Suprapubic skin (tissue), 4 donors: ENCODE measurements around the gene PPY. TPM values are rescaled to one million over a fixed set of nuclear protein-coding genes. Genes with fewer than 3 reads are reported as not detected.

Experiments used
- DNase-seq, 2 donors: peaks; one replicate each; pipeline ENCODE4 v3.0.0-alpha.2; 2019; ENCODE audit warnings: low spot score in 2 of 2
- H3K27ac ChIP-seq: fragments of 200-600 bp; sonication (generic); one replicate; pipeline ENCODE4 v1.5.1; 2019
- H3K27me3 ChIP-seq: fragments of 200-600 bp; sonication (generic); one replicate; pipeline ENCODE4 v1.5.1; 2019
- H3K36me3 ChIP-seq: fragments of 200-600 bp; sonication (generic); one replicate; pipeline ENCODE4 v1.5.1; 2019
- H3K4me1 ChIP-seq: fragments of 200-600 bp; sonication (generic); one replicate; pipeline ENCODE4 v1.5.1; 2019
- H3K4me3 ChIP-seq: fragments of 200-600 bp; sonication (generic); one replicate; pipeline ENCODE4 v1.5.1; 2019; ENCODE audit warnings: mild to moderate bottlenecking
- H3K9me3 ChIP-seq: fragments of 200-600 bp; sonication (generic); one replicate; pipeline ENCODE4 v1.5.1; 2019
- EP300 ChIP-seq: sonication (generic); formaldehyde crosslinking; IDR thresholded peaks from one replicate; pipeline ENCODE4 v1.6.1; 2017; ENCODE audit warnings: antibody characterized with exemption
- POLR2A ChIP-seq, 2 donors: fragments of 450-650 bp; IDR thresholded peaks; one replicate each; pipeline ENCODE4 v1.6.1; 2017; ENCODE audit warnings: antibody characterized with exemption in 2 of 2, mild to moderate bottlenecking in 2 of 2, moderate library complexity in 2 of 2
- POLR2AphosphoS5 ChIP-seq, 3 donors: sonication (generic); formaldehyde crosslinking; IDR thresholded peaks; one replicate each; pipeline ENCODE4 v1.6.1; 2017; ENCODE audit warnings: antibody characterized with exemption in 3 of 3
- WGBS: methylation state at CpG from one replicate; pipeline ENCODE4 v1.1.5; 2018; 5-methylcytosine and 5-hydroxymethylcytosine counted together
- total RNA-seq, 4 donors: library from RNA; depleted of rRNA; stranded (reverse); fragments of >200 nt; gene quantifications; one replicate each; pipeline ENCODE4 v1.1.0, GENCODE V29; 2016
- TF ChIP-seq, protein P1 (sequence below), 2 donors: fragments of 200-600 bp in 1 of 2; fragments of 450-650 bp in 1 of 2; sonication (generic) in 1 of 2; IDR thresholded peaks; one replicate each; pipeline ENCODE4 v1.5.1; 2016 to 2019; ENCODE audit warnings: antibody characterized with exemption in 2 of 2, mild to moderate bottlenecking in 1 of 2, moderate library complexity in 1 of 2

Gene PPY
- total RNA-seq, 4 donors from 2014 or later, result not detected

DNA sequence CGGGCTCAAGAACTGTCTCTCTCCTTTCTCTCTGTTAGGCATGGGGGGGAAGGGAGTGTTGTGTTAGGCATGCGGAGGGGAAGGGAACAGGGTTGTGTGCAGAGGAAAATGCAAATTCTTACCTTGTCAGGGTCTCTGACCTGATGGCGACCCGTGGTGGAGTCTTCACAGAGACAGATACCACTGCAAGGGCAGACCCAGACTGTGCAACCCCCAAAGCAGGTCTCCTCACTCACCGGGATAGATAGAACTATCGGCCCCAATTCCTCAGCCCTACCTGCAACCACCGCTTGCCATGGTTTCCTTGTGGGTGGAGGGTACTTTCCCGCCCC, 25.3 kb downstream of the PPY start:
- H3K27ac ChIP-seq, result no peak overlapping the region
- H3K27me3 ChIP-seq, result peaks cover 11% of the 10 kb centered on the region
- DNase-seq, result no peak
- peak overlapping the region; percentile 36 for H3K4me3 ChIP-seq
- H3K4me1 ChIP-seq, result peaks cover 5% of the 10 kb centered on the region
- TF ChIP-seq, protein P1, sequence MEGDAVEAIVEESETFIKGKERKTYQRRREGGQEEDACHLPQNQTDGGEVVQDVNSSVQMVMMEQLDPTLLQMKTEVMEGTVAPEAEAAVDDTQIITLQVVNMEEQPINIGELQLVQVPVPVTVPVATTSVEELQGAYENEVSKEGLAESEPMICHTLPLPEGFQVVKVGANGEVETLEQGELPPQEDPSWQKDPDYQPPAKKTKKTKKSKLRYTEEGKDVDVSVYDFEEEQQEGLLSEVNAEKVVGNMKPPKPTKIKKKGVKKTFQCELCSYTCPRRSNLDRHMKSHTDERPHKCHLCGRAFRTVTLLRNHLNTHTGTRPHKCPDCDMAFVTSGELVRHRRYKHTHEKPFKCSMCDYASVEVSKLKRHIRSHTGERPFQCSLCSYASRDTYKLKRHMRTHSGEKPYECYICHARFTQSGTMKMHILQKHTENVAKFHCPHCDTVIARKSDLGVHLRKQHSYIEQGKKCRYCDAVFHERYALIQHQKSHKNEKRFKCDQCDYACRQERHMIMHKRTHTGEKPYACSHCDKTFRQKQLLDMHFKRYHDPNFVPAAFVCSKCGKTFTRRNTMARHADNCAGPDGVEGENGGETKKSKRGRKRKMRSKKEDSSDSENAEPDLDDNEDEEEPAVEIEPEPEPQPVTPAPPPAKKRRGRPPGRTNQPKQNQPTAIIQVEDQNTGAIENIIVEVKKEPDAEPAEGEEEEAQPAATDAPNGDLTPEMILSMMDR (IDR thresholded peaks at IDR 0.05), result no peak
- TF ChIP-seq POLR2A (IDR thresholded peaks at IDR 0.05) (no peak), EP300 (no peak), POLR2AphosphoS5 (IDR thresholded peaks at IDR 0.05) (no peak)
- H3K36me3 ChIP-seq, result no peaks in the 10 kb centered on the region
- no peaks in the 10 kb centered on the region for H3K9me3 ChIP-seq
- WGBS, result 69% methylated on average over 8 of the region's 8 CpGs

DNA sequence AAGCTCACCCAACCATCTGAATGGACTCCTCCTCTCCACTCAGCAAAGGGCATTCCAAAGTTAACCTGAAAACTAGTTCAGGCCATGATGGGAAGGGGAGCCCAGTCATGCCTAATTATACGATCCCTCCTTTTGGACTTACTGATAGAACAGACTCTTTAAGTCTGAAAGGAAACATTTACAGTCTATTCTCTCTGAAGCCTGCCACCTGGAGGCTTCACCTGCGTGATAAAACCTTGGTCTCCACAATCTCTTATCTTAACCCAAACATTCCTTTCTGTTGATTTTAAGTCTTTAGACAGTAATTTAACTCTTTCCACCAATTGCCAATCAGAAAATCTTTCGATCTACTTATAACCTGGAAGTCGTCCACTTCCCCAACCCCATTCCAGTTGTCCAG, 25.9 kb downstream of the PPY start:
- no peaks in the 10 kb centered on the region for H3K36me3 ChIP-seq
- TF ChIP-seq POLR2A (IDR thresholded peaks at IDR 0.05) (no peak), EP300 (no peak), POLR2AphosphoS5 (IDR thresholded peaks at IDR 0.05) (no peak)
- TF ChIP-seq, protein P1 (IDR thresholded peaks at IDR 0.05), result no peak
- no peak overlapping the region for H3K27ac ChIP-seq
- peaks cover 10% of the 10 kb centered on the region for H3K27me3 ChIP-seq
- peaks cover 5% of the 10 kb centered on the region for H3K4me1 ChIP-seq
- H3K4me3 ChIP-seq, result no peak overlapping the region
- 94% methylated on average over 4 of the region's 4 CpGs for WGBS
- no peak for DNase-seq
- no peaks in the 10 kb centered on the region for H3K9me3 ChIP-seq

DNA sequence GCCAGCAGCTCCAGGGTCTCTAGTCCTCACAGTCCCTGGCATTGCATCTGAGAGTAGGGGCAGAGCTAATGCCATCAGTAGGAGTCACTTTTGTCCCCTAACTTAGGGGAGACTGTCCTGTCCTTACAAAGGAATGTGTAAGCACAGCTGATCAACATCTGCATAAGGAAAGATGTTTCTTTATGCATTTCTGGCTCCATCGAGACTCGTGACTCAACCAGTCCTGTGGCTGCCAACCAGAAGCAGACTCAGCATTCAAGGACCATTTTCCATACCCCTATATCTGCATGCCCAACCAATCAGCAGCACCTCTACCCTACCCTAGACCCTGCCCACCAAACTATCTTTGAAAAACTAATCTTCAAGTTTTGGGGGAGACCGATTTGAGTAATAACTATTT, 26.7 kb downstream of the PPY start:
- H3K27ac ChIP-seq, result no peak overlapping the region
- H3K4me3 ChIP-seq, result no peak overlapping the region
- no peak for TF ChIP-seq POLR2AphosphoS5 (IDR thresholded peaks at IDR 0.05)
- no peak for TF ChIP-seq EP300
- TF ChIP-seq, protein P1 (IDR thresholded peaks at IDR 0.05), result no peak
- TF ChIP-seq POLR2A (IDR thresholded peaks at IDR 0.05), result no peak
- no peaks in the 10 kb centered on the region for H3K36me3 ChIP-seq
- WGBS, result 74% methylated on average over 3 of the region's 3 CpGs
- peaks cover 5% of the 10 kb centered on the region for H3K4me1 ChIP-seq
- H3K27me3 ChIP-seq, result peaks cover 4% of the 10 kb centered on the region
- H3K9me3 ChIP-seq, result no peaks in the 10 kb centered on the region
- no peak for DNase-seq

DNA sequence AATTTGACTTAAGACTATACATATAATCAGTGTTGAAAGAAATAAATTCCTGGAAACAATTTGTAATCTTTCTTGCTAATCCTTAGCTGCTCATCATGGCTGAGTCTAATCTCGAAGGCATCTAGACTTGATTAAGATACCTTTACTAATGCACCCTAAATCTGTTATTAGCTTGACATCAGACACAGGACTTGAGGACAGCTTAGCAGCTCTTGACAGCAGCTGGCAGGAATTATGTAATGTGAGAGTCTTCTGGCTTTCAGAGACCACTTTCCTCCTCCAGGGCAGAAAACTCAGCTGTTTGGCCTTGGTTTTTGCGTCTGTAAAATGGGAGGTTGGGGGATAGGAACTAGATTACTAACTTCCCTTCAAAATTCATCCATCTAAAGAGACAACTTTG, 27.8 kb downstream of the PPY start:
- WGBS, result 48% methylated on average over 2 of the region's 2 CpGs
- TF ChIP-seq POLR2AphosphoS5 (IDR thresholded peaks at IDR 0.05) (no peak), POLR2A (IDR thresholded peaks at IDR 0.05) (no peak), EP300 (no peak)
- Histone ChIP-seq H3K4me1 (peaks cover 5% of the 10 kb centered on the region), H3K27ac (no peak overlapping the region), H3K36me3 (no peaks in the 10 kb centered on the region), H3K9me3 (no peaks in the 10 kb centered on the region), H3K4me3 (no peak overlapping the region), H3K27me3 (peaks cover 4% of the 10 kb centered on the region)
- DNase-seq, result no peak

DNA sequence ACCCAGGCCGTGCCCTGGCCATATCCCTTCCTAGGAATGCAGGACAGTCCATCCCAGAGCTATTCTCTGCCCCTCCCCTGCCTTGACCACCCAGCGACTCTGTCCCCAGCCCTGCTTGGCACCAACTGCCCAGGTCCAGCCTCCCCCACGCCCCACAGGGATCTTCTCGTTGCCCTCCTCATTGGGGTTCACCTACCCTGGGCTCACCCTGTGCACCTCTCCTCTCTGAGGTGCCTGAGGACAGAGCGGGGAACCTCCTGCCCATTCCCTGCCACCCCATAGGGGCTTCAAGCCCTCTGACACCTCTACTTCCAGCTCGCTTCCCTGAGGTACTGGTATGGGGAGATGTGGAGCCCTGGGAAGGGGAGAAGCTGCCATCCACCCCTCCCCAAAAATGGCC, 28.7 kb downstream of the PPY start:
- H3K4me3 ChIP-seq, result no peak overlapping the region
- no peak for DNase-seq
- no peak overlapping the region for H3K27ac ChIP-seq
- H3K27me3 ChIP-seq, result peaks cover 4% of the 10 kb centered on the region
- WGBS, result 88% methylated on average over 5 of the region's 6 CpGs
- no peaks in the 10 kb centered on the region for H3K9me3 ChIP-seq
- TF ChIP-seq, protein P1 (IDR thresholded peaks at IDR 0.05), result no peak
- no peak for TF ChIP-seq POLR2AphosphoS5 (IDR thresholded peaks at IDR 0.05)
- no peak for TF ChIP-seq EP300
- TF ChIP-seq POLR2A (IDR thresholded peaks at IDR 0.05), result no peak
- H3K4me1 ChIP-seq, result peaks cover 5% of the 10 kb centered on the region
- H3K36me3 ChIP-seq, result no peaks in the 10 kb centered on the region

DNA sequence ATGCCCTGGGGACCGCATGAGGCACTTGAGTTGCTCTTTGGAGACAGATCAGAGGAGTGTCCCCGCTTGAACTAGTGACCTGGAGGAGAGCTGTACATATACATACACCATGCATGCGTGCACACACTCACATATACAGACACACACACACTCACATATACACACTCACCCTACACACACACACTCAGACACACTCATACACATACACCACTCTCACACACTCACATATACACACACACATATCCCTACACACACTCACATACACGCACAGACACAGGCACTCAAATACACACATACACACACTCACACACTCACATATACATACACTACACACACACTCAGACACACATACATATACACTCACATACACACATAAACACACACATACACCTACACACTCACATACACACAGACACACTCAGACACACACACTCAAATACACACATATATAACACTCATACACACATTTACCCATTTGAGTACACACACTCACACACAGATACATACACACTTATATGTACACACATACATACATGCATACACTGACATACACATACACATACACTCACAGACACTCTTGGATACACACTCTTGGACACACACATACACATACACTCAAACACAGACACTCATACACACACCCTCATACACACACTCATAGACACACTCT, 29.5 kb downstream of the PPY start:
- H3K4me3 ChIP-seq, result no peak overlapping the region
- no peak overlapping the region for H3K27ac ChIP-seq
- TF ChIP-seq, protein P1 (IDR thresholded peaks at IDR 0.05), result no peak
- TF ChIP-seq EP300 (no peak), POLR2A (IDR thresholded peaks at IDR 0.05) (no peak)
- peaks cover 2% of the 10 kb centered on the region for H3K27me3 ChIP-seq
- no peak for DNase-seq
- no peaks in the 10 kb centered on the region for H3K36me3 ChIP-seq
- H3K9me3 ChIP-seq, result no peaks in the 10 kb centered on the region
- WGBS, result 66% methylated on average over 4 of the region's 4 CpGs
- peaks cover 9% of the 10 kb centered on the region for H3K4me1 ChIP-seq
